ENCODE results near the gene GRB7.
A peak's percentile ranks its signal among the peaks of the same experiment; 100 is the strongest.

Gene GRB7

DNA sequence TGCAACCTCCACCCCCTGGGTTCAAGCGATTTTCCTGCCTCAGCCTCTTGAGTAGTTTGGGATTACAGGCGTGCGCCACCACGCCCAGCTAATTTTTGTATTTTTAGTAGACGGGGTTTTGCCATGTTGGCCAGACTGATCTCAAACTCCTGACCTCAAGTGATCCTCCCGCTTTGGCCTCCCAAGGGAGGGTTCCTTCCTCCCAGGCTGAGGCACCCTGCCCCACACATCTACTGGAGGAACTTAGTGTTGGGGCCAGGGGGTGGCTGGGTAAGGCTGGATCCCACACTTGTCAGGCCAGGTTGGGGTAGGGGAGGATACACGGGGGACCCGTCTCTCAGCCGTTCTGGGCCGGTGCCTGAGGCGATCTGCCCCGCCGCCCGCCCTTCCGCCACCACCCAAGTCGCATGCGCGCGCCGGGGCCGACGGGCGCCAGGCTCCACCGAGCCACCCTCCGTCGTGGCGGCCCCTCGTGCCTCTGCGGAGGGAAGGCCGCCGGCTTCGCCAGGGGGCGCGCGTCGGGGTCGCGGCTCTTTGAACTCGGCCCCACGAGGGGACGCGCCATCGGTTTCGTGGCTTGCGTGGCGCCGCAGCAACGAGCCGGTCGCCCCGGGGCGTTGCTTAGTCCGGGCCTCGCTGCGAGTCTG is 15.9 kb downstream of the GRB7 start:
- Histone ChIP-seq H3K79me1 (ENCODE audit: low read depth, low read length) (no peaks in the 10 kb centered on the region), H2BK15ac (ENCODE audit: low read length) (peak overlapping the region; percentile 93), H3K27me3 (ENCODE audit: control insufficient read depth in 3 of 3, insufficient read depth in 3 of 3, low read depth in 1 of 3, low read length in 3 of 3) (peaks cover 0 to 56% (median 20%) of the 10 kb centered on the region in 3 experiments), H2AFZ (ENCODE audit: low read length) (peak overlapping the region; percentile 100), H3K36me3 (replicated peaks in 1 of 2; ENCODE audit: control insufficient read depth in 2 of 2, insufficient read depth in 2 of 2, low read length in 2 of 2) (no peaks in the 10 kb centered on the region), H3K4ac (ENCODE audit: low read length) (no peak overlapping the region), H2AK5ac (ENCODE audit: low read depth, low read length) (peak overlapping the region; percentile 10), H3K14ac (ENCODE audit: low read length) (peak overlapping the region; percentile 91), H4K91ac (ENCODE audit: low read depth, low read length, poor library complexity) (peak overlapping the region; percentile 19), H2BK12ac (ENCODE audit: low read length) (peak overlapping the region; percentile 66), H3K4me1 (ENCODE audit: control insufficient read depth in 2 of 2, insufficient read depth in 1 of 2, low read depth in 1 of 2, low read length in 2 of 2) (peaks cover 2 to 6% of the 10 kb centered on the region in 2 donors), H4K8ac (ENCODE audit: low read depth, low read length) (peak overlapping the region; percentile 98), H3K9me3 (replicated peaks in 1 of 2; ENCODE audit: control insufficient read depth in 2 of 2, insufficient read depth in 1 of 2, low read depth in 1 of 2, low read length in 2 of 2) (peaks cover 2% of the 10 kb centered on the region in 2 donors), H3K27ac (replicated peaks; ENCODE audit: low read length) (no peak overlapping the region), H3K18ac (ENCODE audit: low read length) (peak overlapping the region; percentile 96), H3K4me2 (ENCODE audit: insufficient read depth, low read length, poor library complexity, severe bottlenecking) (peak overlapping the region; percentile 90), H2BK120ac (ENCODE audit: low read depth, low read length) (peak overlapping the region; percentile 99), H3K23ac (ENCODE audit: low read depth, low read length, poor library complexity) (peak overlapping the region; percentile 96), H3K9ac (ENCODE audit: low read depth, low read length, poor library complexity) (peak overlapping the region; percentile 89), H3K4me3 (ENCODE audit: low read length in 2 of 2) (peak overlapping the region; percentile 63 to 75), H2BK5ac (ENCODE audit: low read length) (peak overlapping the region; percentile 77)
- no peak for DNase-seq (ENCODE audit: low spot score)
- whole genome bisulfite sequencing, 2 donors (ENCODE audit: extremely low coverage in 2 of 2, insufficient read length in 2 of 2, insufficient replicate concordance in 1 of 2) = no CpG with 5 or more reads among the region's 55 CpGs

- H3K4me2 ChIP-seq (ENCODE audit: insufficient read depth, low read length, poor library complexity, severe bottlenecking) = peak overlapping the region; percentile 90
- H3K14ac ChIP-seq (ENCODE audit: low read length) = peak overlapping the region; percentile 91
- peak overlapping the region; percentile 100 for H2AFZ ChIP-seq (ENCODE audit: low read length)
- H3K4me3 ChIP-seq (ENCODE audit: low read length in 2 of 2) = peak overlapping the region; percentile 63 to 75
- H3K27me3 ChIP-seq (ENCODE audit: control insufficient read depth in 3 of 3, insufficient read depth in 3 of 3, low read depth in 1 of 3, low read length in 3 of 3) = peaks cover 0 to 59% (median 20%) of the 10 kb centered on the region in 3 experiments
- peak overlapping the region; percentile 96 for H3K23ac ChIP-seq (ENCODE audit: low read depth, low read length, poor library complexity)
- H2BK5ac ChIP-seq (ENCODE audit: low read length) = peak overlapping the region; percentile 77
- peak overlapping the region; percentile 99 for H2BK120ac ChIP-seq (ENCODE audit: low read depth, low read length)
- H3K4me1 ChIP-seq (ENCODE audit: control insufficient read depth in 2 of 2, insufficient read depth in 1 of 2, low read depth in 1 of 2, low read length in 2 of 2) = peaks cover 2 to 6% of the 10 kb centered on the region in 2 donors
- WGBS, 2 donors (ENCODE audit: extremely low coverage in 2 of 2, insufficient read length in 2 of 2, insufficient replicate concordance in 1 of 2) = no CpG with 5 or more reads among the region's 91 CpGs
- peak; percentile 83 for DNase-seq (ENCODE audit: low spot score)
- H3K18ac ChIP-seq (ENCODE audit: low read length) = peak overlapping the region; percentile 97
- H2AK5ac ChIP-seq (ENCODE audit: low read depth, low read length) = peak overlapping the region; percentile 10
- H3K9ac ChIP-seq (ENCODE audit: low read depth, low read length, poor library complexity) = peak overlapping the region; percentile 90
- peak overlapping the region; percentile 93 for H2BK15ac ChIP-seq (ENCODE audit: low read length)
- H3K4ac ChIP-seq (ENCODE audit: low read length) = no peak overlapping the region
- peak overlapping the region; percentile 98 for H4K8ac ChIP-seq (ENCODE audit: low read depth, low read length)
- H4K91ac ChIP-seq (ENCODE audit: low read depth, low read length, poor library complexity) = no peak overlapping the region
- H3K79me1 ChIP-seq (ENCODE audit: low read depth, low read length) = no peaks in the 10 kb centered on the region
- H2BK12ac ChIP-seq (ENCODE audit: low read length) = peak overlapping the region; percentile 66
- no peak overlapping the region for H3K27ac ChIP-seq (replicated peaks; ENCODE audit: low read length)
- H3K36me3 ChIP-seq (replicated peaks in 1 of 2; ENCODE audit: control insufficient read depth in 2 of 2, insufficient read depth in 2 of 2, low read length in 2 of 2) = no peaks in the 10 kb centered on the region
- H3K9me3 ChIP-seq (replicated peaks in 1 of 2; ENCODE audit: control insufficient read depth in 2 of 2, insufficient read depth in 1 of 2, low read depth in 1 of 2, low read length in 2 of 2) = peaks cover 2% of the 10 kb centered on the region in 2 donors
These were observed 16.6 kb downstream of the GRB7 start for GRCh38 chr17:39754161-39754957.

DNA sequence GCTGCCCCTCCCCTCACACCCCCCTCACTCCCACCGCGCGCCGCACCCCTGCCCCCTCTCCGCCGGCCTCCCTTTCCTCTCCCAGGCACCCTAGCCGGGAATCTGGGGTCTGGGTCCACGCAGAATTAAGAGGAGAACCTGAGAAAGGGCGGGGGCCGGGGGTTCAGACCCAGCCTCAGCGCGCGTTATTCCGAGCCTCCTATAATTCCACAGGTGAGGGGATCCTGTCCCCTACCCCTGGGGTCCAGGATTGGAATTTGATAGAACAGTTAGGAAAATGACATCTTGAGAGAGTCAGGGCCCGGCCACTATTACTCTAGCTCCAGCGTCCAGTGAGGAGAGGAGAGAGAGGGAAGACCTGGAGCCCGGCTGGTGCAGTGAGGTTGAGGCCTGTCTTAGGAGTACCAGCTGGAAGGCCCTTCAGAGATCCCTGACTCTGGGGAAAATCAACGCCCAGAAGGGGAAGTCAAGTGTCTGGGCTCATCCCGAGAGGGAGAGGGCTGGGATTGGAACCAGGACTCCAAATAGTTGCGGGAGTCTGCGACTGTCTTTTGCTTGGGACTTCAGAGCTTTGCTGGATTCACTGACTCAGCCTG is 17.3 kb downstream of the GRB7 start:
- H2AK5ac ChIP-seq (ENCODE audit: low read depth, low read length) = no peak overlapping the region
- no peaks in the 10 kb centered on the region for H3K79me1 ChIP-seq (ENCODE audit: low read depth, low read length)
- peak overlapping the region; percentile 56 for H3K9ac ChIP-seq (ENCODE audit: low read depth, low read length, poor library complexity)
- H4K8ac ChIP-seq (ENCODE audit: low read depth, low read length) = no peak overlapping the region
- peak overlapping the region; percentile 63 to 75 for H3K4me3 ChIP-seq (ENCODE audit: low read length in 2 of 2)
- no peak overlapping the region for H3K4ac ChIP-seq (ENCODE audit: low read length)
- H3K27me3 ChIP-seq (ENCODE audit: control insufficient read depth in 3 of 3, insufficient read depth in 3 of 3, low read depth in 1 of 3, low read length in 3 of 3) = peaks cover 0 to 64% (median 20%) of the 10 kb centered on the region in 3 experiments
- H3K14ac ChIP-seq (ENCODE audit: low read length) = no peak overlapping the region
- peaks cover 2% of the 10 kb centered on the region in 2 donors for H3K9me3 ChIP-seq (replicated peaks in 1 of 2; ENCODE audit: control insufficient read depth in 2 of 2, insufficient read depth in 1 of 2, low read depth in 1 of 2, low read length in 2 of 2)
- no CpG with 5 or more reads among the region's 21 CpGs for WGBS, 2 donors (ENCODE audit: extremely low coverage in 2 of 2, insufficient read length in 2 of 2, insufficient replicate concordance in 1 of 2)
- DNase-seq (ENCODE audit: low spot score) = no peak
- H2BK120ac ChIP-seq (ENCODE audit: low read depth, low read length) = no peak overlapping the region
- peaks cover 2 to 6% of the 10 kb centered on the region in 2 donors for H3K4me1 ChIP-seq (ENCODE audit: control insufficient read depth in 2 of 2, insufficient read depth in 1 of 2, low read depth in 1 of 2, low read length in 2 of 2)
- H2BK5ac ChIP-seq (ENCODE audit: low read length) = peak overlapping the region; percentile 77
- H2AFZ ChIP-seq (ENCODE audit: low read length) = peak overlapping the region; percentile 100
- peak overlapping the region; percentile 90 for H3K4me2 ChIP-seq (ENCODE audit: insufficient read depth, low read length, poor library complexity, severe bottlenecking)
- no peak overlapping the region for H2BK12ac ChIP-seq (ENCODE audit: low read length)
- peak overlapping the region; percentile 97 for H3K18ac ChIP-seq (ENCODE audit: low read length)
- no peak overlapping the region for H3K27ac ChIP-seq (replicated peaks; ENCODE audit: low read length)
- no peak overlapping the region for H3K23ac ChIP-seq (ENCODE audit: low read depth, low read length, poor library complexity)
- H4K91ac ChIP-seq (ENCODE audit: low read depth, low read length, poor library complexity) = no peak overlapping the region
- H2BK15ac ChIP-seq (ENCODE audit: low read length) = peak overlapping the region; percentile 76
- no peaks in the 10 kb centered on the region for H3K36me3 ChIP-seq (replicated peaks in 1 of 2; ENCODE audit: control insufficient read depth in 2 of 2, insufficient read depth in 2 of 2, low read length in 2 of 2)
